B cell (primary cell): ENCODE measurements around the gene PHF20.

Experiments
- CTCF ChIP-seq: fragments of 200-600 bp; IDR thresholded peaks from one replicate; pipeline ENCODE4 v1.8.0; 2022; ENCODE audit warnings: antibody characterized with exemption, mild to moderate bottlenecking
- EZH2 ChIP-seq: IDR thresholded peaks from 2 replicates; pipeline ENCODE4 v1.6.1; 2012; ENCODE audit warnings: borderline replicate concordance, low read depth, mild to moderate bottlenecking, moderate library complexity, low read length; ENCODE audit not compliant: insufficient read depth, poor library complexity, severe bottlenecking

- no peak for TF ChIP-seq CTCF
- no peak for TF ChIP-seq EZH2
Observed at GRCh38 chr20:35885212-35885611, 113.4 kb downstream of the PHF20 start.
